Right renal cortex interstitium (tissue), 3 donors: Measurements from ENCODE around the gene NSF. TPM values are rescaled to one million over a fixed set of nuclear protein-coding genes. Genes with fewer than 3 reads are reported as not detected.
"Not testable (repeated sequence)": the region's sequence is repeated elsewhere in the genome, so short reads cannot be mapped to it uniquely, and the experiment has no call there.

Experiments used
- DNase-seq, 3 donors: peaks; one replicate each; pipeline ENCODE4 v3.0.0-alpha.2; 2013; ENCODE audit warnings: low read depth in 3 of 3, low spot score in 2 of 3
- polyA plus RNA-seq, 3 donors: library from polyadenylated mRNA; unstranded; fragments of 120-200 nt; gene quantifications; one replicate each; pipeline ENCODE4 v1.2.1, GENCODE V29; 2013; ENCODE audit not compliant: insufficient read length in 3 of 3

The NSF gene
- polyA plus RNA-seq, 3 donors = 36.8 to 41.0 (median 40.8) TPM

DNA sequence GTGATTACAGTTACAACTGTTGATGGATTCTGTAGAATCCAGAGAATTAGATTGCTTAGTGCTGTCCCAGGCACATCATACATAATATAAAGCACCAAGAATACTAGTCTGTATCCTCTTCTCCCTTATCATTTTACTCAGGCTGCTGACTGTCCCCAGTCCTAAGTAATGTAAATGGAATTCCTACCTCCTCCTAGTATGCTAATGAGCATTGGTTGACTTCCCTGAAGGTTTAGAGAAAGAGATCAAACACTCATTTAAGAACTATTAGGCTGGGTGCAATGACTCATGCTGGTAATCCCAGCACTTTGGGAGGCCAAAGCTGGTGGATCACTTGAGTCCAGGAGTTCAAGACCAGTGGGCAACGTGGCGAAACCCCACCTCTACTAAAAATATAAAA is 37.0 kb downstream of the NSF start:
- DNase-seq = not testable (repeated sequence)

DNA sequence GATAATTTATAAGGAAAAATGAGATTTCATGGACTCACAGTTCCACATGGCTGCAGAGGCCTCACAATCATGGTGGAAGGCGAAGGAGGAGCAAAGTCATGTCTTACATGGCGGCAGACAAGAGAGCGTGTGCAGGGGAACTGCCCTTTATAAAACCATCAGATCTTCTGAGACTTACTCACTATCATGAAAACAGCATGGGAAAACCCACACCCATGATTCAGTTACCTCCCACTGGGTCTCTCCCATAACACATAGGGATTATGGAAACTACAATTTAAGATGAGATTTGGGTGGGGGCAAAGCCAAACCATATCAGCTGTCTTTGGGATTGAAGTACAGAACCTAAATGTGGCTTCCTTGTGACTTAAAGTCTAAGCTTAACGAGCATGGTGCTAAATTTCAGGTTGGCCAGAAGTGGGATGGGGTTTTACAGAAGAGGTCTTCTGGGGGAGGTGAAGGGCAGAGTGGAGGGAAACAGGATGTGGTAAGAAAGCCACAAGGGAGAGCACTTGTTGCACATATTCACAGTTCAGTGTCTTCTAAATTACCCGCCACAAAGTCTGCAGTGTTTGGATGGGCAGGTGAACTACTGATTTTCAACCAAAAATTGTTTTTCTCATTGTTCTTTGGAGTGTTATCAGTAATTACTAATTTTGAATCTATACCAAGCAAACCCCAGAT is 38.4 kb downstream of the NSF start:
- DNase-seq = not testable (repeated sequence)

DNA sequence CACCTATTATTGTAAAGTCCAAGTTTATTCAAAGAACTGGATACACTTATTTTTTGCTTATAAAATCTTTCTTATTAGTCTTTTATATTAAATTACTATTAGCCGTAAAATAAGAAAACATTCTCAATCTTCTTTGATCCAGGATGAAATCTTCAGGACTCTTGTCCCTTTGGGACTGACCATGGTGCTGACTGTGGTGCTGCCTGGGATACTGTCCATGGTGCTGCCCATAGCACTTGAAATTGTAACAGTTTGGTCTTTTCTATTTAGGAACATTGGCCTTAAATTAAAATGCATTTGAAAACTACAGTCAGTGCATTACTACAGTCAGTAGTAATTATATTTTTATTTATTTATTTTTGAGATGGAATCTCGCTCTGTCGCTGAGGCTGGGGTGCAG is 41.7 kb downstream of the NSF start:
- DNase-seq = not testable (repeated sequence)

DNA sequence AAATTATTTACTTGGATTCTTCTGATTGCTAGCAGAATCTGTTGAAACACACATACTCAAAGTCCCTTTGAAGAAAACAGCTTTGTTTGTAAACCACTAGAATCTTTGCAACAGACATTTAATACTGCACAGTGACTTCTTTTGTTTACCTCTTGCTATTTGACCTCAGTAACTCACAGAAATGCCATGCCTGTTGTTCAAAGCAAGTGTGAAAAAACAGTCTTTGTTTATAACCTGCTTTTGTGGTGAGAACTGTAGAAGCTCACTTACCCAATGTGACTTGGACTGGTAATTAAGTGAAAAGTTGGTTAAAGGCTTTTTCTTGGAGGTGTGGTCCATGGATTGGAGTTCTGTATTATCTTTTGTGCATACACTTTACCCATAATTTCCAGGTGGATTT is 44.4 kb downstream of the NSF start:
- not testable (repeated sequence) for DNase-seq

DNA sequence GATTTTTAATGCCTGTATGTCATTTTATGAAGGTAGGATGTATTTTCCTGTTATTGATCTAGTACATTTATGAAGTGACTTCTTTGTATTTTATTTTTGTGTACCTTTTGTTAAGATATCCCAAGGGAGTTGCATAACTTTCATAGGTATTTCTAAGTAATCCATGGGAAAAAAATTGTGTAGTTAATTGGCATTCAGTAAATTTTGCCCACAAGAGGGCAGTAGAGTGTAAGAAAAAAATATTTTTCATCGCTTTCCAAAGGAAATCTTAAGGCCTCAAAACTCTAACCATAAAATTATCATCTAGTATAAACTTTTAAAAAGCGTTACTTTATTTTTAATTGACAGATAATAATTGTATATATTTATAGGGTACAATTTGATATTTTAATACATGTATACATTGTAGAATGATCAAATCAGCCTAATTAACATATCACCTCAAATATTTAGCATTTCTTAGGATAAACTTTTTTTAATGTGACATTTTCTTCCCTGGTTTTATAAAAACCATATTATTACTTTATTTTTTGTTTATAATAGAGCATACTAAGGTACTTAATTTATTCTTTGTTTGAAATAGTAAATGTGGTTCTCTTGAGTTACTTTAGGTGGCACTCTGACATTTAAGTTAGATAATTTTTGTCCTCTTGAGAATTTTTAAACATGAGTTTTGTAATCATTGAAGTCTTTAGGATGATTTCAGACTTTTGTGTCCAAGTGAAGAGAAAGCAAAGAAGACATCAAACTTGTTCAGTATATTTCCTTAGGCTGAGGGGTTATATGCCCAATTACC is 51.6 kb downstream of the NSF start:
- DNase-seq = not testable (repeated sequence)

DNA sequence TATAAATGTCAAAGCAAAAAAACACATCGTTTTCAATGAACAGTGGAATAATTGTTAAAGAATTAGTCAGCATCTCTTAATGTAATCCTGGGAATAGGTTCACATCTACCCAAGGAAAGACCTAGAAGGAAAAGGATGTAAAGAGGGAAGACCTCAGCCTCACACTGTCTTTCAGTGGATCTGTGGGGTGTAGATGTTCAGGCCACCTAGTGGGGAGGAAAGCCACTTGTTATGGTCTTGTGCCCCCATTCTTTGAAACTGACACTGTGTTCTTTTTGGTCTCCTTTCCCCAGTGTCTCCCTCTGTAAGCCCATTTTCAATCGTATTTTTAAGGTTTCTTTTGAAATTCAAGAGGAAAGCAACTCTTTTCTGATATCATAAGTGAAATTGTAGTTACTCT is 56.8 kb downstream of the NSF start:
- DNase-seq = not testable (repeated sequence)

DNA sequence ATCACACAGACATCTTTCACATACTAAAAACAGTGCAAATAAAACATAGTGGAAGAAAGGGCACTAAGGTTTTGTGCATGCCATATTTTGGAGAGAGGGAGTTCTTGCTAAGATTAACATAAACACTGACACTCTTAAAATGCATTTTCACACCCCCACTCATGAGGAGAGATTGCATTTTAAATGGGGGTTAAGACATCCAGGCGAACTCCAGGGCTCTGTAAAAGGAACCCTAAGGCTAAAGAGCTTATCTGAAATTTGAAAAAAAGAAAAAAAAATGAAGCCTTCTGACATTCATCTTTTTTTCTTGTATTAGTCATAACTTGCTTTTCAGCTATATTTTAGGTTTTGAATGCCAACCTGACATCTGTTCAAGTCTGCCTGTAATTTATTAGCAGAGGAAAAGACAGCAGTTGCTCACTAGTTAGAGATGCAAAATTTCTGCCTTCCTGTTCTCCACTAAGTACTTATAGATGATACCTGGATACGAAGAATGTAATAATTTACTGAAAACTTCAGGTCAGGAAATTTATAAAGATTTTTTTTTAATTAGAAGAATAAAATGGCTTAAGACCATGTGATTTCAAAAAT is 57.3 kb downstream of the NSF start:
- DNase-seq = not testable (repeated sequence)

DNA sequence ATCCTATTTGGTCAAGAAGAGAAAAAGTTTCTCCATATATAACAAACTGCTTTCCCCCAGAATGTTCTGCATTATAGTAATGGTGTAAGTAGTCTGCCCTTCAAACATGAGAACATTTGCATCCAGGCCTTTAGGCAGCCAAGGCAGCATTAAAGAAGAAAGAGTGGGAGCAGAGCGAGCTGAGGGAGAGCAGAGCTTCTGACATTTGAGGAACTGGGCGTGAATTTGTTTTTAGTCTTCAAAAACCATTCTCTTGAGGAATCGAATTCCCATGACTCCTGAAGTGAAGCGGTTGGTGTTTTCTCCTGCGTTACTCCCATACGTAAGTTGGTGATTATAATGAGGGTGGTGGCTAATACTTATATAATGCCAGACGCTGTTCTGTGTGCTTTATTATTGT is 58.8 kb downstream of the NSF start:
- not testable (repeated sequence) for DNase-seq

DNA sequence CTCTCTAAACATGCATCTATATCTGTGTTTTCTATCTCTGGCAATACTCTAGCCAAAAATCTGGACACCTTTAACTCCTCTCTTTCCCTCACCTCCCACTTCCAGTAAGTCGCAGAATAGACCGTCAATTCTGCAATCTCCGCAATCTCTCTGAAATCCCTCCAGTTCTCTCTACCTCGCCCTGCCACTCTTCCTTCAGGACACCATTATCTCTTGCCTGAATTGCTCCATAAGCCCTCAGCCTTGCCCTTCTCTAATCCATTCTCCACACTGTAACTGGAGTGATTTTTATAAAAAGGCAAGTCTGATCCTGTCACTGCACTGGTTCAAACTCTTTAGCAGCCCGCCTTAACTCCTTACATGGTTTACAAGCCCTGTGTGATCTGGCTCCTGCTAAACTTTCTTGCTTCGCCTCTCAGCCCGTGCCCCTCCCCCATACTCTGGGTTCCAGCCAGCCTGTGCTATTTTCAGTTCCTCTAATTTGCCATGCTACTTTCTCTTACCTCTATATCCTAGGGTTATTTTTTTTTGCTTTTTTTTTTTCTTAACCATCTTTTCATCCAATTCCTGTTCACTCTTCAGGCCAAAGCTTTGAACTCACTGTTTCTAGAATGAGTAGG is 61.7 kb downstream of the NSF start:
- DNase-seq = not testable (repeated sequence)

DNA sequence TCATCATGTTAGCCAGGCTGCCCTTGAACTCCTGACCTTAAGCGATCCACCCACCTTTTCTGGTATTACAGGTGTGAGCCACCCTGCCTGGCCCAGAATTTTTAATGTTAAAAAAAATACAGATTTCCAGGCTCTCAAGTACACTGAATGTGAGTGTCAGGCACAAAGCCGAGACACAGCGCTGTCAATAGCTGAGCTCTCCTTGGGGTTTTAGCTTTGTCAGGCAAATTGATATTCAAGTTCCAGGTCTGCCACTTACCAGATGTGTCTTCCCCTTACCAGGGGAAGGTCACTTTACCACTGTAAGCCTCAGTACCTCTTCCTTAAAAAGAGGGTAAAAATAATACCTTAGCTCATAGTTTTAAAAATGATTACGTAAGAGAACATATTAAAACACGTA is 67.8 kb downstream of the NSF start:
- DNase-seq = not testable (repeated sequence)

DNA sequence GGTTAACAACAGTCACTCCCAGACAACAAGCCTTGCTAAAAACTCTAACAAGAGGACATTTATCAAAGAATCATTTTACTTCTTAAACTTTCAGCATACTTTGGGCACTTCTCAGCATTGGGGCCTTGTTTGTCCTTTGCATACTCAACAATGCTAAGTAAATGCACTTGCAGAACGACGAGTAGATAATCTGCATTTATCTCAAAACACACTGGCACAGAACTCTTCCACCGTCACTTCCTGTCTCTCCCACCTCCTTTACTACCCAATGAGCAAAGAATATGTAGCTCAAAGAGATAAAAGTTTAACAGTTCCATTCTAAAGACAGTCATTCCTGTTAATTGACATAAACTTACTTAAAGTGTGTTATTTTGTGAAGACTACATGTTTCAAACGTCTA is 69.2 kb downstream of the NSF start:
- not testable (repeated sequence) for DNase-seq

DNA sequence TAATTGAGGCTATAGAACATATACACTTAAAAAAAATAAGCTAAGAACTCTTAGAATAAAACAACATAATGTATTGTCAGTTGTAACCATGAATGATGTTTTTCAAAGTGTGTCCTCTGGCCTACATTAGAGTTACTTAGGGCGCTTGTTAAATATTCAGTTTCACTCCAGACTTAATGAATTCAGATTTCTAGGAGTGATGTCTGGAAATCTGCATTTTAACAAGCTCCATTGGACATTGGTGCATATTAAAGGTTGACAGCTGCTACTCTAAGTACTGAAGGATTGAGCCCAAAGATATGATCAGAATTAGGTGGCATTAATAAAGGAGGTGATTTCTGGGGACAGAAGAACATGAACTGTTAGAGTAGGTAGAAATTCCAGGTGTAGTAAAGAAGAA is 72.7 kb downstream of the NSF start:
- not testable (repeated sequence) for DNase-seq

DNA sequence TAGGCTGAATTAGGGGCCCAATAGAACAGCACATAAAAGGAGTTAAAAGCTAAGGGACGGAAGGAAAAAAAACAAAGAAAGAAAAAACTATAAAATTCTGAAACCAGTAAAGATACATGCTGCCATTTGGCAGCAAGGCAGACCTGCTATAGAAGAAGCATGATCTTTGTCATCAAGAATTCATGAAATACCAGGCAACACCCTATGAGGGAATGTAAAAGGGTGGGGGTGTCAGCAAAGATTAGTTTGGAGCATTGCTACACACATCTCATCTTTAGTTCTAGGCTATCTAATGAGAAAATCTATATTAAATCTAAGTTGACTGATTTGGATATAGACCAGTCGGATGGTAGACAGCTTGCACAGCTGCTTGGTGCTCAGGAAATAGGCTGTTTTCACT is 73.1 kb downstream of the NSF start:
- not testable (repeated sequence) for DNase-seq

DNA sequence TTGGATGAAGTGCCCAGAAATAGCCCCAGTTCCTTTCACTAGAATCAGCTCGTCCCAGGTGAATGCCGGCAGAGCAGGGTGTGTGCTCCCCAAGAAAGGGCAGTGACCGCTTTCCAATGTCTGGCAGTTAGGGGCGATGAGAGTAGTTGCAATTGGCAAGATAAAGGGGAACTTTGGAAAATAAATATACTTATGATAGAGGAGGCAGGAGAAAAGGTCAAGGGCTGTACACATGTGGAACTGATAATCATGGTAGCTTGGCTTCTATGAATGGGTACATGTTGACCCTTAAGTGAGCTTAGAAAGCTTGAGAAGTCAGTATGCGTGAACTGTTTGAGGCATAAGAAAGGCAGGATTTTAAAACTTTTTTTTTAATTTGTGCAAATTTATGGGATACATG is 75.5 kb downstream of the NSF start:
- DNase-seq = not testable (repeated sequence)

DNA sequence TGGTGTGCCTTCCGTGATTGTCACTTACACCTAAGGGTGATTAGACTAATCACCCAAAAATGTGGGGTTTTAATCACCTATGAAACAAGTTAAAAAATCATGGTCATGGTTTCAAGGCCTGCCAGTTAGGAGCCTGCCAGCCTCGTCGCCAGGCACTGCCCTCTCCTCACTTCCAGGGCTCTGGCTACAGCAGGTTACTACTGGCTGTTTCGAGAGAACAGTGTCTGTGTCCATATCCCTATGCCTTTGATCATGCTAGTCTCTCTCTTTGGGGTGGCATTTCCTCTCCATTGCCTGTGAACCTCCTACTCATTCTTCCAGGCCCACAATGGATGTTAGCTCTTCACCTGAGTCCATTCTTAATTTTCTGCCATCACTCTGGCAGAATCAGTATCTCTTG is 80.3 kb downstream of the NSF start:
- DNase-seq = not testable (repeated sequence)

DNA sequence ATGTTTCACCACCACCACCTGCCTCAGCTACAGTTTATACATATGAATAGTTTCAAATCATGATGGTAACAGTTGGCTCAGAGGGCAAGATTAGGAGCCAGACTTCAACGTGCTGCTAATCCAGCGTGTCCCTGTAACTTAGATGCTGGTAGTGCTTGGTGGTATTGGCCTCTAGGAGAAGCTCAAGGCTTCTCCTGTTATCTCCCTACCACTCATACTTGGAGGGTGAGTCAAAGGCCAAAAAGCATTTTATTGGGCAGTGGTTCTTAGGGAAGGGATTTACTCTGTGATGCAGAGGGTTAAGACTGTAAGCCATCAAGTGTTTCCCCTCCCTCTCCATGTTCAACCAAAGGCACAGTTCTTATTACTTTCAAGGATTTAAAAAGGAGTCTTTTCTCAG is 82.3 kb downstream of the NSF start:
- DNase-seq = not testable (repeated sequence)

DNA sequence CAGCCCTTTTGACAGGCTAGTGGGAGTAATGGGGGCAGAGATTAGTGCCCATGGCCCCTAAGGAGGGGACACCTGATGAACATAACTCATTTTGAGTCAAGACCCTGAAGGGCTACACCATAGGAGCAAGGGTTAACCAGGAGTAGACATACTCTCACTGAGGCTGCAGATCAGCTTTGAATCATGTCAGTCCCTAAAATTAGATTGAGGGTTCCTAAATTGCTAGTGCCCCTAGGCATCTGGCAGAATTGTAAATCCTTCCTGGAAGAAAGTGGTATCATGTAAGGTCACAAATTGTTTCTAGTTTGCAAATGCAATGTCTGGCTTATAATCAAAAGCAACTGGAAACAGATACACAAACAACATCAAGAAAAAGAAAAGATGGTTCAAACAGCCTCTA is 87.3 kb downstream of the NSF start:
- DNase-seq = not testable (repeated sequence)

DNA sequence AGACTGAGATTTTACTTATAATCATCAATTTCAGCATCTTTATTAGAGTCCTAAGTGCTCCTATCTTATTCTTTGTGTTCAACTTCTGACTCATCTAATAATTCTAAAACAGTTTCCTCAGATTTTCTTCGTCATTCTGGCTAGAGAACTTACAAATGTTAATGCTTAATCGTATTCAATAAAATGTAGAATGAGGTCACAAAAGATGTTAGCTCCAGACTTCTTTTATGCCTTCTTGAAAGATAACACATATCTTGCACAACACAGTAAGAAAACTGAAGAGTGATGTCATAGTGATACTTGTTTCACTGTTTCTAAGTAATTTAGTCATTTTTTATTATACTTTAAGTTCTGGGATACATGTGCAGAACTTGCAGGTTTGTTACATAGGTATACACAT is 93.2 kb downstream of the NSF start:
- DNase-seq = not testable (repeated sequence)

DNA sequence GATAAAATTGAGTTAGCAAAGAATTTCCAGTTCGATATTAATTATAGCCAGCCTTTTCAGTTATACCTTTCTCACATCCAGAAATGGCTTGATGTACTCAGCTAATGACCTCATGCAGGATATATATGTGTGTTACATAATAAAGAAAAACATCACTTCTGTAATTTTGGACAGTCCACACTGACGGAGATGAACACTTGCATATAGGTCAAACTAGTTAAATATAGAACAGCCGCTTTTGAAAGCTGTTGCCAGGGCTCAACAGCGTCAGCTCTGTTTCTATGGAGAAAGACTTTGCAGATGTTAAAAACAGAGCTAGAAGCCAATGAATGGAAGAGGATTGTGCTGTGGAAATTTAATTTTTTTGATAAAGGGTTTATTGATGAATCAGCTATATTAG is 94.8 kb downstream of the NSF start:
- DNase-seq = not testable (repeated sequence)

DNA sequence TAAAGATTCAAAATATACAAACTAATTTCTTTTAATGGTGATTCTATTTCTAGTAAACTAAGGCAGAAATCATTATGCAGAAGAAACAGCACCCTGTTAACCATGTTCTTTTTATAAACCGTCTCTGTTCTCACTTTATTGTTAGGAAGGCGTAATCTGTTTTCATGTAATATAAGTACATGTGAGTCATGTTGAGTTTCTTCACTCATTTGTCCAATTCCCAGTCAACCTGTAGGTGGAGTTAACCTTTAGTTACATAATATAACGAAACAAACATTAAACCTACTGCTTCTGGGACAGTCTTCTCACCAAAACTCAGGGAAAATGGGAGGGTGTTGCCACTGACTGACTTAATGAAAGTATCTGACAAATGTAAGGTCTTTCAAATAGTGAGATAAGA is 101.7 kb downstream of the NSF start:
- DNase-seq = not testable (repeated sequence)

DNA sequence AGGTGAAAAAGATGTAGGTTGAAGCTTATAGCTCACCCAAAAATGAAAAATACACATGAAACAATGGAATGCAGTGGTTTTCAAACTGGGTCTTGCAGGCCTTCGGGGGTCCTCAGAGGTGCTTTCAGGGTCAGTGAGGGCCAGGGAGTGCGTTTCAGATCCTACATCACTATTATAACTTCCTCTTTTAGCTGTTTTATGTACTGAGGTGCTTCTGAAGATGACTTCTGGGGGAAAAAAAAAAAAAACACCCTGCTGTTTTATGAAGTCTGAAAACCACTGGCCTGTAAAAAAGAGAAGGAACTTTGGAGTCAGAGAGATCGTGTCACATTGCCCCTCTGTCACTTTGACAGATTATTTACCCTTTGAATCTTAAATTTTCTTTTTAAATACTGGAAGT is 102.8 kb downstream of the NSF start:
- not testable (repeated sequence) for DNase-seq
